Astrocyte of the spinal cord (primary cell): ENCODE results near the gene DKK2.

Experiments used
- DNase-seq: peaks from one replicate; pipeline ENCODE4 v3.0.0; 2011; ENCODE audit warnings: low read depth, low spot score
- H3K4me3 ChIP-seq: 2 replicates; pipeline ENCODE4 v1.5.1; 2011; ENCODE audit warnings: low read depth, mild to moderate bottlenecking, low read length, moderate library complexity
- CTCF ChIP-seq: IDR thresholded peaks from 2 replicates; pipeline ENCODE4 v1.5.1; 2012; ENCODE audit warnings: low read depth, mild to moderate bottlenecking, low read length, inconsistent platforms
- in situ Hi-C: cut with HindIII; loops from 2 replicates; pipeline ENCODE4 v1.10.0; 2017; ENCODE audit warnings: low sequenced_read_pairs

The DKK2 gene

DNA sequence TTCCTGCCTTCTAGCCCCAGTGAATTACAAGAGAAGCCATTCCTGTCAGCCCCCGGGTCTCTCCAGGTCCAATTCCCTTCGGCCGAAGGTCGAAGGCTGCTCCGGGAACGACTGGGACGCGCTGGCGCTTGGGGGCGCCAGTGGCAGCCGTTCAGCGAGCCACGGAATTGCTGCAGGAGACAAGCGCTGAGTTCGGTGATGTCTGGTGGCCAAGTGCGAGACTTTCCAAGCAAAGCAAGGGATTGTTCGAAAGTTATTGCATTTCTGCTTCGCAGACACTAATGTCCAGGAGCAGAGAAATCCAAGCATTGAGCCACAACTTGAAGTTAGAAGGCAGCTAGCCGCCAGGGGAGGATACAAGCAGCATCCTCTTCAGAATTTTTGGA is 1.1 kb upstream of the DKK2 start:
- in situ Hi-C loops, result no loop called here
- H3K4me3 ChIP-seq, result peak overlapping the region; percentile 43
- DNase-seq, result peak; percentile 56
- peak; percentile 83 for TF ChIP-seq CTCF

- no peak for TF ChIP-seq CTCF
- no peak for DNase-seq
- H3K4me3 ChIP-seq, result peak overlapping the region; percentile 43
- in situ Hi-C loops, result no loop called here
These were observed 578 bp upstream of the DKK2 start for GRCh38 chr4:107036584-107037198.

GRCh38 chr4:107034996-107035818 is 906 bp downstream of the DKK2 start:
- in situ Hi-C loops, result no loop called here
- H3K4me3 ChIP-seq, result peak overlapping the region; percentile 43
- DNase-seq, result peak; percentile 45
- TF ChIP-seq CTCF, result no peak

GRCh38 chr4:107034091-107034995 is 1.8 kb downstream of the DKK2 start:
- peak; percentile 58 for DNase-seq
- TF ChIP-seq CTCF, result peak; percentile 61
- in situ Hi-C loops, result no loop called here
- peak overlapping the region; percentile 43 for H3K4me3 ChIP-seq

DNA sequence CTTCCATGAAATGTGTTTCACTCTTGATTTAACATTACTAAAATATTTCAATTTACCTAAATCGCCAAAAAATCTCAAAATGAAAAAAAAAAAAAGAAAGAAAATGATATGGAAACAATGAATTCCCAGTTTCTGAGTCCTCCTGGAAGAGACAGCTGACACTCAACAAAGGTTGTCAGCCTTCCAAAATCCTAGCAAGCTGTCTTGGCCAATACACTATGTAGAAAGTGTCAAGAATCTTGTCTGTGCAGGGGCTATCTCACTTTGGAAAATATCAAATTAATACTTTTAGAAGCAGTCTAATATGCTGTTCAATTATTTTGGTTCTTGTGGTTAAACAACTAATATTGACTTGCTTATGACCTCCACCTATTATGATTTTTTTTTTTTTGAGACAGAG is 8.7 kb downstream of the DKK2 start:
- no peak for DNase-seq
- no peak for TF ChIP-seq CTCF
- no peak overlapping the region for H3K4me3 ChIP-seq
- in situ Hi-C loops, result no loop called here

- DNase-seq, result no peak
- in situ Hi-C loops, result no loop called here
- H3K4me3 ChIP-seq, result no peak overlapping the region
- TF ChIP-seq CTCF, result no peak
These were observed 17.8 kb downstream of the DKK2 start for GRCh38 chr4:107018344-107018735.
